H1 (cell line): ENCODE measurements around the gene PSMD13. TPM values are rescaled to one million over a fixed set of nuclear protein-coding genes. Genes with fewer than 3 reads are reported as not detected.
A peak's percentile ranks its signal among the peaks of the same experiment; 100 is the strongest.

Source experiments
- CTCF ChIA-PET: fragments of 300-600 bp; sonication (Branson Sonifier 250); formaldehyde crosslinking; loops from one replicate; lab custom pipeline; 2021; ENCODE audit not compliant: partially characterized antibody; lab: Charles Lee
- POLR2A ChIA-PET: fragments of 300-600 bp; sonication (Branson Sonifier 250); formaldehyde crosslinking; loops from one replicate; lab custom pipeline; 2021; ENCODE audit warnings: inconsistent platforms; ENCODE audit not compliant: partially characterized antibody; lab: Charles Lee
- DNase-seq, 2 experiments: peaks; one replicate each; pipeline versions ENCODE4 v3.0.0 to v3.0.0-alpha.2; 2010 to 2022; ENCODE audit warnings: low spot score in 2 of 2, low read depth in 1 of 2, mixed read lengths in 1 of 2
- FAIRE-seq: peaks from 2 replicates; lab custom pipeline; 2011; peaks lifted over from hg19 to GRCh38; lab: Jason Lieb, UNC
- H2AFZ ChIP-seq: 2 replicates; pipeline ENCODE4 v1.8.1; 2012; ENCODE audit warnings: low read length, inconsistent platforms
- H2AK5ac ChIP-seq: 2 replicates; pipeline ENCODE4 v1.6.1; 2013; ENCODE audit warnings: low read depth, low read length
- H2BK120ac ChIP-seq: replicated peaks from 2 replicates; pipeline ENCODE3; 2013; ENCODE audit warnings: low read depth, low read length, inconsistent platforms
- H2BK12ac ChIP-seq: 2 replicates; pipeline ENCODE4 v1.6.1; 2013; ENCODE audit warnings: low read depth, low read length
- H2BK15ac ChIP-seq: 2 replicates; pipeline ENCODE4 v1.6.1; 2013; ENCODE audit warnings: low read length
- H2BK20ac ChIP-seq: 2 replicates; pipeline ENCODE4 v1.6.1; 2013; ENCODE audit warnings: low read length
- H2BK5ac ChIP-seq: 2 replicates; pipeline ENCODE4 v1.6.1; 2013; ENCODE audit warnings: low read depth, low read length
- H3K14ac ChIP-seq: 2 replicates; pipeline ENCODE4 v1.6.1; 2013; ENCODE audit warnings: inconsistent platforms; ENCODE audit not compliant: insufficient read length
- H3K18ac ChIP-seq: 2 replicates; pipeline ENCODE4 v1.6.1; 2013; ENCODE audit warnings: low read length; ENCODE audit errors: extremely low read depth
- H3K23ac ChIP-seq: 2 replicates; pipeline ENCODE4 v1.6.1; 2013; ENCODE audit warnings: inconsistent platforms; ENCODE audit not compliant: insufficient read length
- H3K23me2 ChIP-seq: 2 replicates; pipeline ENCODE4 v1.6.1; 2013; ENCODE audit warnings: low read depth, low read length
- H3K27ac ChIP-seq: 2 replicates; pipeline ENCODE4 v1.6.1; 2011; ENCODE audit warnings: low read depth, low read length, inconsistent platforms
- H3K27me3 ChIP-seq, 4 experiments: replicated peaks in 1 of 4; 1 replicate in 1 of 4; 2 replicates in 3 of 4; pipeline versions ENCODE4 v1.6.1 to v1.8.1; 2011 to 2013; ENCODE audit warnings: low read length in 3 of 4, mild to moderate bottlenecking in 3 of 4, inconsistent platforms in 2 of 4, mixed read lengths in 2 of 4, moderate library complexity in 1 of 4; ENCODE audit not compliant: control insufficient read depth in 3 of 4, insufficient read depth in 3 of 4; ENCODE audit errors: extremely low read depth in 1 of 4
- H3K36me3 ChIP-seq, 4 experiments: 2 replicates each; pipeline versions ENCODE4 v1.6.1 to v1.8.1; 2011 to 2013; ENCODE audit warnings: mild to moderate bottlenecking in 4 of 4, low read length in 3 of 4, moderate library complexity in 2 of 4, control low read depth in 1 of 4, inconsistent platforms in 1 of 4; ENCODE audit not compliant: insufficient read depth in 4 of 4, control insufficient read depth in 2 of 4
- H3K4ac ChIP-seq: replicated peaks from 2 replicates; pipeline ENCODE3; 2013; ENCODE audit warnings: low read length, low read depth, mixed read lengths, inconsistent platforms; ENCODE audit not compliant: insufficient read length
- H3K4me1 ChIP-seq, 4 experiments: replicated peaks in 1 of 4; 1 replicate in 1 of 4; 2 replicates in 3 of 4; pipeline versions ENCODE4 v1.6.1 to v1.8.1; 2011 to 2013; ENCODE audit warnings: low read length in 3 of 4, inconsistent platforms in 2 of 4, mixed read lengths in 1 of 4; ENCODE audit not compliant: insufficient read depth in 4 of 4, control insufficient read depth in 3 of 4
- H3K4me2 ChIP-seq, 2 experiments: 2 replicates each; pipeline versions ENCODE4 v1.6.1 to v1.8.1; 2011 to 2013; ENCODE audit warnings: low read depth in 2 of 2, low read length in 2 of 2, control low read depth in 1 of 2, inconsistent platforms in 1 of 2, mild to moderate bottlenecking in 1 of 2; ENCODE audit not compliant: insufficient read depth in 1 of 2
- H3K4me3 ChIP-seq, 4 experiments: fragments of 200-600, 300-600 bp in 1 of 4; sonication (generic), shearing (Covaris generic), sonication (Bioruptor Twin) in 1 of 4; 2 replicates each; pipeline versions ENCODE4 v1.5.1 to v1.8.1; 2011 to 2016; ENCODE audit warnings: low read length in 4 of 4, low read depth in 3 of 4, control low read depth in 2 of 4, inconsistent platforms in 2 of 4, mild to moderate bottlenecking in 2 of 4, mixed read lengths in 1 of 4, moderate library complexity in 1 of 4; ENCODE audit not compliant: insufficient read depth in 2 of 4; ENCODE audit errors: extremely low read depth in 1 of 4
- H3K56ac ChIP-seq: replicated peaks from 2 replicates; pipeline ENCODE3; 2013; ENCODE audit warnings: low read depth, mild to moderate bottlenecking, mixed read lengths, low read length, inconsistent platforms; ENCODE audit not compliant: insufficient read length
- H3K79me1 ChIP-seq: 2 replicates; pipeline ENCODE4 v1.6.1; 2013; ENCODE audit warnings: low read depth, low read length, control low read depth
- H3K79me2 ChIP-seq, 2 experiments: 2 replicates each; pipeline versions ENCODE4 v1.6.1 to v1.8.1; 2012 to 2013; ENCODE audit warnings: low read length in 2 of 2, mild to moderate bottlenecking in 2 of 2, inconsistent platforms in 1 of 2; ENCODE audit not compliant: insufficient read depth in 2 of 2, control insufficient read depth in 1 of 2
- H3K9ac ChIP-seq, 4 experiments: replicated peaks in 1 of 4; 1 replicate in 1 of 4; 2 replicates in 3 of 4; pipeline versions ENCODE4 v1.6.1 to v1.8.1; 2011 to 2013; ENCODE audit warnings: low read depth in 3 of 4, low read length in 3 of 4, control low read depth in 2 of 4, mild to moderate bottlenecking in 2 of 4, moderate library complexity in 2 of 4, inconsistent platforms in 1 of 4; ENCODE audit errors: extremely low read depth in 1 of 4
- H3K9me3 ChIP-seq, 2 experiments: 2 replicates each; pipeline versions ENCODE4 v1.6.1 to v1.8.1; 2012 to 2013; ENCODE audit warnings: mild to moderate bottlenecking in 2 of 2, moderate library complexity in 2 of 2, control low read depth in 1 of 2, inconsistent platforms in 1 of 2, low read depth in 1 of 2, low read length in 1 of 2, mixed read lengths in 1 of 2; ENCODE audit not compliant: insufficient read depth in 2 of 2
- H4K20me1 ChIP-seq, 2 experiments: replicated peaks in 1 of 2; 2 replicates each; pipeline versions ENCODE3 to v1.8.1; 2011 to 2013; ENCODE audit warnings: inconsistent platforms in 2 of 2, low read length in 2 of 2, mild to moderate bottlenecking in 1 of 2; ENCODE audit not compliant: insufficient read depth in 2 of 2, control insufficient read depth in 1 of 2
- H4K5ac ChIP-seq: 2 replicates; pipeline ENCODE4 v1.6.1; 2013; ENCODE audit warnings: low read length, low read depth, mixed read lengths, inconsistent platforms; ENCODE audit not compliant: insufficient read length
- H4K8ac ChIP-seq: 2 replicates; pipeline ENCODE4 v1.8.0; 2013; ENCODE audit warnings: mild to moderate bottlenecking, moderate library complexity, low read length, inconsistent platforms; ENCODE audit not compliant: insufficient read depth; ENCODE audit errors: extremely low read depth
- H4K91ac ChIP-seq: replicated peaks from 2 replicates; pipeline ENCODE3; 2013; ENCODE audit warnings: low read length, mixed read lengths, inconsistent platforms; ENCODE audit not compliant: insufficient read length
- BACH1 ChIP-seq: IDR thresholded peaks from 2 replicates; pipeline ENCODE4 v1.6.1; 2012; ENCODE audit warnings: low read length, improper control_type of control experiment
- CBX8 ChIP-seq: fragments of 300-800, 300-1000 bp; sonication (generic); IDR thresholded peaks from 2 replicates; pipeline ENCODE4 v1.7.1; 2016; ENCODE audit warnings: low read depth, low read length, borderline replicate concordance
- CREB1 ChIP-seq: IDR thresholded peaks from 2 replicates; pipeline ENCODE4 v1.6.1; 2012; ENCODE audit warnings: inconsistent platforms
- GTF2F1 ChIP-seq: IDR thresholded peaks from 2 replicates; pipeline ENCODE4 v1.6.1; 2012; ENCODE audit warnings: low read depth, low read length, improper control_type of control experiment, borderline replicate concordance
- HDAC6 ChIP-seq: IDR thresholded peaks from one replicate; pipeline ENCODE4 v1.7.1; 2012; ENCODE audit warnings: low read depth, mild to moderate bottlenecking, inconsistent platforms, low read length, moderate library complexity
- POLR2A ChIP-seq, 2 experiments: IDR thresholded peaks; 1 replicate in 1 of 2; 2 replicates in 1 of 2; pipeline ENCODE4 v1.6.1; 2011; ENCODE audit warnings: low read depth in 2 of 2, low read length in 2 of 2, mild to moderate bottlenecking in 2 of 2; ENCODE audit errors: control extremely low read depth in 1 of 2
- RNF2 ChIP-seq: fragments of 200-900, 300-1000 bp; sonication (generic); IDR thresholded peaks from 2 replicates; pipeline ENCODE4 v1.7.1; 2016; ENCODE audit warnings: borderline replicate concordance, low read depth, mild to moderate bottlenecking, antibody characterized with exemption, low read length; ENCODE audit not compliant: poor library complexity, severe bottlenecking; ENCODE audit errors: missing control alignments
- SIRT6 ChIP-seq: IDR thresholded peaks from one replicate; pipeline ENCODE4 v1.7.1; 2012; ENCODE audit warnings: low read length, inconsistent platforms
- SP1 ChIP-seq: IDR thresholded peaks from 2 replicates; pipeline ENCODE4 v1.6.1; 2011; ENCODE audit warnings: low read depth, low read length
- SUZ12 ChIP-seq: fragments of 200-600 bp; sonication (generic); IDR thresholded peaks from 2 replicates; pipeline ENCODE4 v1.6.1; 2012; ENCODE audit warnings: mild to moderate bottlenecking, inconsistent platforms, low read length, moderate library complexity, mixed read lengths
- TAF1 ChIP-seq: IDR thresholded peaks from 2 replicates; pipeline ENCODE4 v1.6.1; 2011; ENCODE audit warnings: mild to moderate bottlenecking, low read depth, low read length
- TBP ChIP-seq: IDR thresholded peaks from 2 replicates; pipeline ENCODE4 v1.6.1; 2011; ENCODE audit warnings: low read depth, low read length, improper control_type of control experiment
- TCF12 ChIP-seq: IDR thresholded peaks from 2 replicates; pipeline ENCODE4 v1.6.1; 2011; ENCODE audit warnings: low read depth, mild to moderate bottlenecking, low read length
- WGBS, 2 experiments: shearing (Covaris generic) in 1 of 2; methylation state at CpG; one replicate each; pipeline versions ENCODE4 v1.1.6 to v1.1.7; 2013 to 2015; ENCODE audit warnings: low lambda C conversion rate in 2 of 2, mixed read lengths in 2 of 2, inconsistent platforms in 1 of 2, low coverage in 1 of 2, missing lambda C conversion rate in 1 of 2; ENCODE audit not compliant: insufficient replicate concordance in 2 of 2, insufficient coverage in 1 of 2, insufficient read length in 1 of 2; ENCODE audit errors: extremely low coverage in 1 of 2, missing lambda C conversion rate in 1 of 2; 5-methylcytosine and 5-hydroxymethylcytosine counted together
- polyA plus RNA-seq, 7 experiments: library from polyadenylated mRNA; depleted of rRNA in 3 of 7; stranded (reverse) in 5 of 7; unstranded in 2 of 7; fragments of >200 nt in 5 of 7; fragments of 200-250 nt in 2 of 7; gene quantifications; 1 replicate in 5 of 7; 2 replicates in 1 of 7; 4 replicates in 1 of 7; pipeline versions ENCODE4 v1.2.1 to v1.2.3, GENCODE V29; 2011 to 2013; ENCODE audit warnings: missing spikeins in 2 of 7, mixed read lengths in 2 of 7
- total RNA-seq: library from RNA; stranded (reverse); fragmentation: NEBNext Ultra II Directional; extraction: Animal tissue kit (Norgen Biotek cat#: 25700); gene quantifications from 2 replicates; pipeline ENCODE4 v1.2.1, GENCODE V29; 2021

The PSMD13 gene
- total and polyA plus RNA-seq, 2 of the 8 experiments (the other 6 are each of a cell fraction or from before 2014, with no cell fraction given), result 121 to 141 TPM

GRCh38 chr11:205221-206001 is 31.4 kb upstream of the PSMD13 start:
- no peak overlapping the region for H2BK20ac ChIP-seq
- peaks cover 4 to 18% (median 10%) of the 10 kb centered on the region in 4 experiments; a peak in 6 of 8 replicates for H3K36me3 ChIP-seq
- no peak overlapping the region for H3K56ac ChIP-seq
- H3K4me3 ChIP-seq, result no peak overlapping the region
- H3K4me2 ChIP-seq, result peak overlapping the region in 1 of 2 experiments; percentile 97; a peak in 1 of 4 replicates
- no peak overlapping the region for H3K14ac ChIP-seq
- no peak overlapping the region for H3K23ac ChIP-seq
- H2AFZ ChIP-seq, result no peak overlapping the region
- no peak overlapping the region for H2BK120ac ChIP-seq
- no peak overlapping the region for H2BK12ac ChIP-seq
- H4K5ac ChIP-seq, result no peak overlapping the region
- peaks cover 0 to 34% of the 10 kb centered on the region in 2 experiments for H4K20me1 ChIP-seq
- peaks cover 22% of the 10 kb centered on the region for H3K23me2 ChIP-seq
- FAIRE-seq, result no peak
- no peak overlapping the region for H3K18ac ChIP-seq
- H4K8ac ChIP-seq, result no peak overlapping the region
- no peaks in the 10 kb centered on the region for H3K27me3 ChIP-seq
- no peak overlapping the region for H3K9ac ChIP-seq
- no peak overlapping the region for H2BK5ac ChIP-seq
- peaks cover 11% of the 10 kb centered on the region for H3K79me1 ChIP-seq
- ChIA-PET CTCF (interaction anchor here (0.9 to 1.4 kb wide), 5 partner anchors 11 to 191 kb away, joined by 3 to 4 read pairs (median 4); no protein-coding TSS in a partner anchor), POLR2A (interaction anchor here (1.3 to 1.4 kb wide), 2 partner anchors 13 to 166 kb away, joined by 3 read pairs; no protein-coding TSS in a partner anchor)
- H2AK5ac ChIP-seq, result no peak overlapping the region
- H3K4ac ChIP-seq, result no peak overlapping the region
- no peak overlapping the region for H3K27ac ChIP-seq
- no peak overlapping the region for H2BK15ac ChIP-seq
- H3K79me2 ChIP-seq, result peaks cover 0 to 27% of the 10 kb centered on the region in 2 experiments; a peak in 3 of 4 replicates
- 93% methylated on average over 16 of the region's 16 CpGs; no CpG with 5 or more reads in 1 of the 2 experiments for WGBS, 2 experiments
- no peaks in the 10 kb centered on the region for H3K9me3 ChIP-seq
- no peak overlapping the region for H4K91ac ChIP-seq
- peak in 1 of 2 experiments; percentile 32 for DNase-seq
- peaks cover 0 to 23% (median 9%) of the 10 kb centered on the region in 4 experiments; a peak in 5 of 7 replicates for H3K4me1 ChIP-seq
- TF ChIP-seq CREB1 (no peak), CBX8 (no peak), GTF2F1 (no peak), BACH1 (no peak), TCF12 (no peak), TBP (no peak), SIRT6 (no peak), SP1 (no peak), POLR2A (IDR thresholded peaks at IDR 0.05; ENCODE audit: control extremely low read depth in 1 of 2, low read depth in 2 of 2, low read length in 2 of 2) (no peak), TAF1 (no peak), RNF2 (no peak), SUZ12 (no peak), HDAC6 (no peak)
